NCI-H345 treated with DMSO at 0.1 percent for 48 hours (cell line): ENCODE measurements around the gene CSNK1D.
"Not testable (repeated sequence)": the region's sequence is repeated elsewhere in the genome, so short reads cannot be mapped to it uniquely, and the experiment has no call there.

Experiments
- DNase-seq: peaks from one replicate; lab custom pipeline; 2025; ENCODE audit not compliant: unreplicated experiment; lab: John Stamatoyannopoulos, UW

CSNK1D gene

GRCh38 chr17:82195675-82196672 is 77.5 kb downstream of the CSNK1D start:
- DNase-seq: no peak

DNA sequence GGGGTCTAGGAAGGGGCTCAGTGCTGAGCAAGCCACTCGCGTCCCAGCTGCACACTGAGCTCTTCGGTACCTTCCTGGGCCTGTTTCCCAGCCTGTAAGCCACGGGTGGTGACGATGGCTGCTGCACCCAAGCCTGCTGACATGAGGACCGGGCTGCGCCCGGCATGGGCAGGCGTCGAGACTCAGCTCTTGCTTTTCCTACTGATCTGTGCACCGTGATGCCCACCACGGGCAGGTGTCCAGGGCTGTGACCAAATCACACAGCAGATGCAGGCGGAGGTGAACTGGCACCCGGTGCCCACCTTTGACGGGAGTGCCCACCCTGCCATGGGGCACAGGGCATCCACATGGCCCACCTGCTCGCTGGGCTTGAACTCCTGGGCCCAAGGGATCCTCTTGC is 78.7 kb downstream of the CSNK1D start:
- no peak for DNase-seq

DNA sequence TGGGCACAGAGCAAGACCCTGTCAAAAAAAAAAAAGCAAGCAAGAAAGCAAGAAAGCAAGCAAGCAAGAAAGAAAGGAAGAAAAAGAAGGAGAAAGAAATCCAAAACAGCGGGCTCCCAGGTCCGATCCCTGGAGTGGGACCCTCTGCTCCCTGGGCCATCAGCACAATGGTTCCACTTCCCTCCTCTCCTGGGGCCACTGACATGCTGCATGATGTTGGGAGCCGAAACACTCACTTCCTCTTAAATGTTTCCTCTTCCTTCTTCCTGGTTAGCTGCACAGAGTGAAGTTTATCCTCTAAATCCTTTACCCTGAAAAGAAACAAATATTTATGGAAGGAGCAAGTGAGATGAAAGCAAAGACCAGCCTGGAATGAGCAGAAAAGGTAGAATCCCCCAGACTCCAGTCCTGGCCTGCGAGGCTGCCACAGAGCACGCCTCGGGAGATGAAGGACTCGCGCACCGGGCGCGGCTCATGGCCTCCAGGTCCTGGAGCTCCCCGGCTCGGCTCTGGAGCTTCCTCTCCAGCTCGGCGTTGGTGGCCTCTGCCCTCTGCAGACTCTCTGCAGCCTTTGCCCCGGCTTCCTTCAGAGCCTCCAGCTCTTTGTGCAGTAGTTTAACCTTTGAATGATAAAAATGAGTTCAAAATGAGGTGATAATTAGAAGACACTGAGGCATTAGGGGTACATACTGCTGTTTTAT is 79.8 kb downstream of the CSNK1D start:
- DNase-seq: no peak

- DNase-seq: not testable (repeated sequence)
Observed at GRCh38 chr17:82193050-82193449, 80.5 kb downstream of the CSNK1D start.
